Activated T-cell treated with anti-CD3 and anti-CD28 coated beads, Interleukin-2, amount 50 U/mL, for 24 hours (primary cell): ENCODE measurements around the gene LDHA.

Experiments used
- DNase-seq: peaks from one replicate; pipeline ENCODE4 v3.0.0-alpha.2; 2020
- H3K27ac Mint-ChIP-seq: 2 replicates; pipeline ENCODE4 v1.8.0; 2020; ENCODE audit warnings: mild to moderate bottlenecking, mixed read lengths
- H3K27me3 Mint-ChIP-seq: 2 replicates; pipeline ENCODE4 v1.8.0; 2020; ENCODE audit warnings: mixed read lengths
- H3K36me3 Mint-ChIP-seq: 2 replicates; pipeline ENCODE4 v1.8.0; 2020; ENCODE audit warnings: low read depth, mixed read lengths
- H3K4me1 Mint-ChIP-seq: 2 replicates; pipeline ENCODE4 v1.8.0; 2020; ENCODE audit warnings: low read depth, mixed read lengths
- H3K4me3 Mint-ChIP-seq: 2 replicates; pipeline ENCODE4 v1.8.0; 2020; ENCODE audit warnings: mild to moderate bottlenecking, moderate library complexity, mixed read lengths
- H3K9me3 Mint-ChIP-seq: 2 replicates; pipeline ENCODE4 v1.8.0; 2020; ENCODE audit warnings: mixed read lengths

LDHA gene

DNA sequence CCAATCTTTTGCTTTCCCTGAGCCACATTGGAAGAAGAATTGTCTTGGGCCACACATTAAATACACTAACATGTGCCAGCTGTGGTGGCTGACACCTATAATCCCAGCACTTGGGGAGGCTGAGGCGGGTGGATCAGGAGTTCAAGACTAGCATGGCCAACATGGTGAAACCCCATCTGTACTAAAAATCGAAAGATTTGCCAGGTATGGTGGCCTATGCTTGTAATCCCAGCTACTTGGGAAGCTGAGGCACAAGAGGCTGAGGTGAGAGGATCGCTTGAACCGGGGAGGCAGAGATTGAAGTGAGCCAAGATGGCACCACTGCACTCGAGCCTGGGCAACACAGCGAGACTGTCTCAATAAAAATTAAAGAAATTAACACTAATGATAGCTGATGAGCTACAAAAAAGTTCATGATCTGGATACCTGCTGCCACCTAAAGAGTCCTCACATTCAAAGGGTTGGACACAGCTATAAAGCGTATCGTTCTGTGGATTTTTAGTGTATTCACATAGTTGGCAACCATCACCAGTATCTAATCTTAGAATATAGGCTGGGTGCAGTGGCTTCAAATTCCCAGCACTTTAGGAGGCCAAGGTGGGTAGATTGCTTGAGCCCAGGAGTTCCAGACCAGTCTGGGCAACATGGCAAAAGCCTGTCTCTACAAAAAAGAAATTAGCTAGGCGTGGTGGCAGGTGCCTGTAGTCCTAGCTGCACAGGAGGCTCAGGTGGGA is 14.4 kb downstream of the LDHA start:
- Mint-ChIP-seq H3K27ac (peak overlapping the region; percentile 72), H3K36me3 (peaks cover 55% of the 10 kb centered on the region), H3K9me3 (peaks cover 3% of the 10 kb centered on the region), H3K4me3 (no peak overlapping the region), H3K4me1 (peaks cover 15% of the 10 kb centered on the region), H3K27me3 (no peaks in the 10 kb centered on the region)
- DNase-seq = peak; percentile 47

DNA sequence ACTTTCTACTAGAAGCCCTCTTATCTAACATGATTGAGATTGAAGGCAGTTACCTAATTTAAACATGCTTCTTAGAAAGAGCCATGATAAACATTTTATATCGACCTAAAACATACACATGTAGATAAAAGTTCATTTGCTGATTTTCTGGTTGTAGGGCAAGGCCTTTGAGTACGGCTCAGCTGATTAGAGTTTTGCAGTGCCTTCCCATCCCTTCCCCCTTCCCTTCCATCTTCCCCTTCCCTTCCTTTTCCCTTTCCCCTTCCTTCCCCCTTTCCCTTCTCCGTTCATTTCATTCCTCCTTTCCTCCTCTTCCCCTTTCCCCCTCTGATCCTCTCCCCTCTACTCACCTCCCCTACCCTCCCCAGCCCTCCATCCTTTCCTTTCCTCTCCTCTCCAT is 22.1 kb downstream of the LDHA start:
- Mint-ChIP-seq H3K4me1 (peaks cover 18% of the 10 kb centered on the region), H3K27ac (no peak overlapping the region), H3K4me3 (no peak overlapping the region)

GRCh38 chr11:18419040-18419439 is 24.7 kb downstream of the LDHA start:
- Mint-ChIP-seq H3K9me3 (no peaks in the 10 kb centered on the region), H3K4me3 (no peak overlapping the region)

More for the DNA sequence above, 22.1 kb downstream of the LDHA start:
- Mint-ChIP-seq H3K27me3 (no peaks in the 10 kb centered on the region), H3K9me3 (peaks cover 3% of the 10 kb centered on the region), H3K36me3 (peaks cover 5% of the 10 kb centered on the region)
- DNase-seq = no peak

GRCh38 chr11:18420067-18420466 is 25.7 kb downstream of the LDHA start:
- peaks cover 8% of the 10 kb centered on the region for H3K4me1 Mint-ChIP-seq
- H3K4me3 Mint-ChIP-seq = no peak overlapping the region
- no peak overlapping the region for H3K27ac Mint-ChIP-seq
- no peaks in the 10 kb centered on the region for H3K36me3 Mint-ChIP-seq
- DNase-seq = no peak
- H3K9me3 Mint-ChIP-seq = no peaks in the 10 kb centered on the region
- H3K27me3 Mint-ChIP-seq = no peaks in the 10 kb centered on the region

More at GRCh38 chr11:18419040-18419439, 24.7 kb downstream of the LDHA start:
- Mint-ChIP-seq H3K27me3 (no peaks in the 10 kb centered on the region), H3K27ac (no peak overlapping the region), H3K4me1 (peaks cover 8% of the 10 kb centered on the region), H3K36me3 (no peaks in the 10 kb centered on the region)
- no peak for DNase-seq

- H3K27me3 Mint-ChIP-seq = no peaks in the 10 kb centered on the region
- H3K4me1 Mint-ChIP-seq = peaks cover 7% of the 10 kb centered on the region
- peaks cover 1% of the 10 kb centered on the region for H3K36me3 Mint-ChIP-seq
- H3K9me3 Mint-ChIP-seq = peaks cover under 1% of the 10 kb centered on the region
- no peak overlapping the region for H3K4me3 Mint-ChIP-seq
- no peak overlapping the region for H3K27ac Mint-ChIP-seq
- DNase-seq = no peak
Observed at GRCh38 chr11:18427240-18427639, 32.9 kb downstream of the LDHA start.

DNA sequence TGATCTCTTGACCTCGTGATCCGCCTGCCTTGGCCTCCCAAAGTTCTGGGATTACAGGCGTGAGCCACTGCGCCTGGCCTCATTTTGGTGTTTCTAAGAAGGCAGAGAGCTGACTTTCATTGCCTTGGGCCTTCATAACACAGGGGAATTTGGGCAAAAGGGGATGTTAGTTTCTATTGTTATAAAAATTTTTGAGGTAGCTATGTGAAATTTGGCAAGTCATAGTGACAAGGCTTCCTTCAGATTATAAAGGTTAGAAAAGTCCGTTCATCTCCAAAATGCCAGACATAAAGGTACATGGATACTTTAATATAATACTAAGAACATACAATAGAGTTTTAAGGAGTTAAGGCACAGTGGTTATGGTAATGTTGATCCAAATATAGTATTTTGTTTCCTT is 35.0 kb downstream of the LDHA start:
- H3K9me3 Mint-ChIP-seq = peaks cover 12% of the 10 kb centered on the region
- H3K27ac Mint-ChIP-seq = no peak overlapping the region
- no peak overlapping the region for H3K4me3 Mint-ChIP-seq
- H3K27me3 Mint-ChIP-seq = no peaks in the 10 kb centered on the region
- peaks cover 12% of the 10 kb centered on the region for H3K4me1 Mint-ChIP-seq
- H3K36me3 Mint-ChIP-seq = peaks cover 1% of the 10 kb centered on the region
- DNase-seq = no peak

DNA sequence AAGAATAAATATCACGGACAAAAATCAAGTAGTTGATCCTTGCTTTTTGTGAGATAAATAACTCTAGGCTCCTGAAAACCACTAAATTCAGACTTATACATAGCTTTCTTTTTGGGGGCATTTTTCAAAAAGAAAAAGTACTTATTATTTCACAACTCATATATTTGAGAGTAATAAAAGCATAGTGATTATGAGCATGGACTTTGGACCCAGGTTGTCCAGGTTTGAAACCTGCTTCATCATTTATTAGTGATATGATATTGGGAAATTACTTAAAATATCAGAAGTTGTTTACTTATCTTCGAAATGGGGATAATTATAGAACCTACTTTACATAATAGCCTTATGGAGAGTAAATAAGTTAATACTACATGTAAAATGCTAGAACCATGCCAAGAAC is 44.3 kb downstream of the LDHA start:
- no peaks in the 10 kb centered on the region for H3K27me3 Mint-ChIP-seq

DNA sequence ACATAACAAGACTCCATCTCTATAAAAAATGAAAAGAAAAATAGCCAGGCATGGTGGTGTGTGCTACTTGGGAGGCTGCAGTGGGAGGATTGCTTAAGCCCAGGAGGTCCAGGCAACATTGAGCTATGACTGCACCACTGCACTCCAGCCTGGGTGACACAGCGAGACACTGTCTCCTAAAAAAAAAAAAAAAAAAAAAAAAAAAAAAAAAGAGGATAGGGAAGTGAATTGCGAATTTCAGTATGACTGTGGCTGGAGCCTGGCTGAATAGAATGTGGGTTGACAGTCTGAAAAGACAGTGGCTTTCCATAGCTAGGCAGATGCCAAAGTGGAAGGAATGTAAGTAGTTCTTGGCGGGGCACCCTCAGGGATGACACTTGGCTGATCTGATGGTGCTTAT is 54.9 kb downstream of the LDHA start:
- H3K4me1 Mint-ChIP-seq = no peaks in the 10 kb centered on the region
- H3K9me3 Mint-ChIP-seq = no peaks in the 10 kb centered on the region
- no peaks in the 10 kb centered on the region for H3K27me3 Mint-ChIP-seq
- no peaks in the 10 kb centered on the region for H3K36me3 Mint-ChIP-seq
- H3K4me3 Mint-ChIP-seq = no peak overlapping the region
- no peak overlapping the region for H3K27ac Mint-ChIP-seq
- no peak for DNase-seq

More for the DNA sequence above, 44.3 kb downstream of the LDHA start:
- H3K9me3 Mint-ChIP-seq = peaks cover 2% of the 10 kb centered on the region
- H3K4me1 Mint-ChIP-seq = no peaks in the 10 kb centered on the region
- peaks cover 4% of the 10 kb centered on the region for H3K36me3 Mint-ChIP-seq
- no peak overlapping the region for H3K27ac Mint-ChIP-seq
- DNase-seq = no peak
- no peak overlapping the region for H3K4me3 Mint-ChIP-seq

GRCh38 chr11:18452927-18453326 is 58.6 kb downstream of the LDHA start:
- no peaks in the 10 kb centered on the region for H3K9me3 Mint-ChIP-seq
- no peak overlapping the region for H3K27ac Mint-ChIP-seq
- DNase-seq = no peak
- H3K4me1 Mint-ChIP-seq = peaks cover 1% of the 10 kb centered on the region
- H3K4me3 Mint-ChIP-seq = no peak overlapping the region
- H3K27me3 Mint-ChIP-seq = peaks cover 3% of the 10 kb centered on the region
- H3K36me3 Mint-ChIP-seq = no peaks in the 10 kb centered on the region

GRCh38 chr11:18455686-18456372 is 61.5 kb downstream of the LDHA start, which contains the start of gene LDHAL6A:
Gene LDHAL6A (plus strand): TSS chr11:18455856. CDS start chr11:18456681, 825 bp downstream.
- H3K27me3 Mint-ChIP-seq = peaks cover 3% of the 10 kb centered on the region
- no peak for DNase-seq
- no peak within 1 kb of the TSS for H3K4me3 Mint-ChIP-seq
- no peaks in the 10 kb centered on the region for H3K36me3 Mint-ChIP-seq
- H3K4me1 Mint-ChIP-seq = peaks cover 1% of the 10 kb centered on the region
- H3K9me3 Mint-ChIP-seq = no peaks in the 10 kb centered on the region
- H3K27ac Mint-ChIP-seq = no peak within 1 kb of the TSS

GRCh38 chr11:18457450-18457849 is 63.1 kb downstream of the LDHA start:
- Mint-ChIP-seq H3K27me3 (peaks cover 3% of the 10 kb centered on the region), H3K9me3 (no peaks in the 10 kb centered on the region), H3K36me3 (no peaks in the 10 kb centered on the region), H3K4me1 (peaks cover 1% of the 10 kb centered on the region), H3K27ac (no peak overlapping the region), H3K4me3 (no peak overlapping the region)
- DNase-seq = no peak
